ENCODE measurements around the gene ATP6V0A4.
A peak's percentile ranks its signal among the peaks of the same experiment; 100 is the strongest.

The ATP6V0A4 gene

GRCh38 chr7:138825049-138825721 lies 27.2 kb upstream of the ATP6V0A4 start:
- no peak for DNase-seq (ENCODE audit: extremely low spot score)
- POLR2A ChIA-PET: no interaction called here
- no peak for TF ChIP-seq FOXA1 (IDR thresholded peaks at IDR 0.05)
- TF ChIP-seq HDGF (IDR thresholded peaks at IDR 0.05; ENCODE audit: borderline replicate concordance): no peak
- no peak for TF ChIP-seq FOXK2 (IDR thresholded peaks at IDR 0.05)
- CTCF ChIA-PET: no interaction called here

- TF ChIP-seq BHLHE40 (IDR thresholded peaks at IDR 0.05; ENCODE audit: borderline replicate concordance) (no peak), ZNF384 (IDR thresholded peaks at IDR 0.05) (no peak), SP1 (IDR thresholded peaks at IDR 0.05) (no peak), TARDBP (IDR thresholded peaks at IDR 0.05) (no peak), FOXA1 (IDR thresholded peaks at IDR 0.05) (no peak), ARNT (IDR thresholded peaks at IDR 0.05) (no peak), FOXK2 (IDR thresholded peaks at IDR 0.05) (no peak), L3MBTL2 (conservative IDR thresholded peaks at IDR 0.05) (no peak), HDGF (IDR thresholded peaks at IDR 0.05; ENCODE audit: borderline replicate concordance) (no peak), SUZ12 (IDR thresholded peaks at IDR 0.05) (no peak), LEF1 (IDR thresholded peaks at IDR 0.05; ENCODE audit: borderline replicate concordance) (no peak), ELF4 (IDR thresholded peaks at IDR 0.05) (no peak), NFRKB (IDR thresholded peaks at IDR 0.05) (no peak), PKNOX1 (IDR thresholded peaks at IDR 0.05) (no peak)
These were observed 25.0 kb upstream of the ATP6V0A4 start for GRCh38 chr7:138822867-138823535.

GRCh38 chr7:138821912-138822311 lies 23.9 kb upstream of the ATP6V0A4 start:
- TF ChIP-seq ARNT (IDR thresholded peaks at IDR 0.05) (no peak), NFRKB (IDR thresholded peaks at IDR 0.05) (no peak), FOXA1 (IDR thresholded peaks at IDR 0.05) (no peak), HDGF (IDR thresholded peaks at IDR 0.05; ENCODE audit: borderline replicate concordance) (no peak), L3MBTL2 (conservative IDR thresholded peaks at IDR 0.05) (no peak), FOXK2 (IDR thresholded peaks at IDR 0.05) (no peak), FOXM1 (IDR thresholded peaks at IDR 0.05; ENCODE audit: borderline replicate concordance) (no peak), BHLHE40 (IDR thresholded peaks at IDR 0.05; ENCODE audit: borderline replicate concordance) (no peak), TARDBP (IDR thresholded peaks at IDR 0.05) (no peak), ZNF384 (IDR thresholded peaks at IDR 0.05) (no peak), CTBP1 (IDR thresholded peaks at IDR 0.05; ENCODE audit: borderline replicate concordance) (no peak), ELF4 (IDR thresholded peaks at IDR 0.05) (no peak), PKNOX1 (IDR thresholded peaks at IDR 0.05) (no peak), SP1 (IDR thresholded peaks at IDR 0.05) (no peak), SUZ12 (IDR thresholded peaks at IDR 0.05) (no peak)
- POLR2A ChIA-PET: no interaction called here

More at GRCh38 chr7:138822867-138823535, 25.0 kb upstream of the ATP6V0A4 start:
- POLR2A ChIA-PET: no interaction called here
- CTCF ChIA-PET: no interaction called here
- DNase-seq (ENCODE audit: extremely low spot score): no peak

GRCh38 chr7:138819625-138820024 lies 21.6 kb upstream of the ATP6V0A4 start:
- CTCF ChIA-PET: no interaction called here
- POLR2A ChIA-PET: no interaction called here
- DNase-seq (ENCODE audit: extremely low spot score): no peak
- TF ChIP-seq ZNF384 (IDR thresholded peaks at IDR 0.05) (no peak), PKNOX1 (IDR thresholded peaks at IDR 0.05) (0 out of 2 replicates have a peak, but pooled peaks have one; percentile 35), BHLHE40 (IDR thresholded peaks at IDR 0.05; ENCODE audit: borderline replicate concordance) (no peak), SP1 (IDR thresholded peaks at IDR 0.05) (no peak)

More at GRCh38 chr7:138821912-138822311, 23.9 kb upstream of the ATP6V0A4 start:
- CTCF ChIA-PET: no interaction called here
- DNase-seq (ENCODE audit: extremely low spot score): no peak

GRCh38 chr7:138816650-138817049 lies 18.7 kb upstream of the ATP6V0A4 start:
- TF ChIP-seq ZNF384 (IDR thresholded peaks at IDR 0.05) (no peak), TARDBP (IDR thresholded peaks at IDR 0.05) (no peak), SUZ12 (IDR thresholded peaks at IDR 0.05) (no peak), BHLHE40 (IDR thresholded peaks at IDR 0.05; ENCODE audit: borderline replicate concordance) (no peak), FOXA1 (IDR thresholded peaks at IDR 0.05) (no peak)
- DNase-seq (ENCODE audit: extremely low spot score): no peak
- POLR2A ChIA-PET: no interaction called here
- CTCF ChIA-PET: no interaction called here

- ChIA-PET CTCF (interaction anchor here (0.6 to 0.7 kb wide), 2 partner anchors 39 to 40 kb away, joined by 3 read pairs; no protein-coding TSS in a partner anchor), POLR2A (no interaction called here)
- no peak for DNase-seq (ENCODE audit: extremely low spot score)
- TF ChIP-seq LEF1 (IDR thresholded peaks at IDR 0.05; ENCODE audit: borderline replicate concordance) (no peak), FOXM1 (IDR thresholded peaks at IDR 0.05; ENCODE audit: borderline replicate concordance) (no peak), CTBP1 (IDR thresholded peaks at IDR 0.05; ENCODE audit: borderline replicate concordance) (no peak), SP1 (IDR thresholded peaks at IDR 0.05) (no peak), NFRKB (IDR thresholded peaks at IDR 0.05) (no peak), ZNF384 (IDR thresholded peaks at IDR 0.05) (no peak), SUZ12 (IDR thresholded peaks at IDR 0.05) (no peak)
These were observed 16.9 kb upstream of the ATP6V0A4 start for GRCh38 chr7:138814816-138815332.
